ENCODE results near the gene HADHB. TPM values are rescaled to one million over a fixed set of nuclear protein-coding genes. Genes with fewer than 3 reads are reported as not detected.

Gene HADHB
- total RNA-seq, 1 experiment from 2014 or later, result 65.5 TPM

GRCh38 chr2:26297061-26297460, 52.3 kb downstream of the HADHB start:
- intact Hi-C loops (cut with micrococcal nuclease), result no loop called here
- Histone ChIP-seq H4K20me1 (ENCODE audit: insufficient read depth) (no peaks in the 10 kb centered on the region), H3K4me3 (replicated peaks in 1 of 2; ENCODE audit: low read depth in 1 of 2, low read length in 2 of 2) (no peak overlapping the region), H3K4me1 (ENCODE audit: control insufficient read depth in 1 of 2, insufficient read depth in 2 of 2, low read length in 2 of 2) (peaks cover 7 to 16% of the 10 kb centered on the region in 2 experiments; a peak in 3 of 4 replicates), H3K9me2 (ENCODE audit: insufficient read depth) (no peaks in the 10 kb centered on the region), H3K36me3 (ENCODE audit: control insufficient read depth in 1 of 2, insufficient read depth in 2 of 2, low read length in 2 of 2) (no peaks in the 10 kb centered on the region), H3K27me3 (ENCODE audit: insufficient read depth, low read length) (no peaks in the 10 kb centered on the region), H3K79me2 (ENCODE audit: insufficient read depth, low read length) (no peaks in the 10 kb centered on the region), H3K4me2 (ENCODE audit: low read length) (no peak overlapping the region), H3K27ac (ENCODE audit: low read depth, low read length) (no peak overlapping the region), H2AFZ (ENCODE audit: low read depth, low read length, poor library complexity, severe bottlenecking) (no peak overlapping the region), H3K9me3 (ENCODE audit: control insufficient read depth in 1 of 2, insufficient read depth in 1 of 2, low read depth in 1 of 2, low read length in 2 of 2) (no peaks in the 10 kb centered on the region), H3K9ac (ENCODE audit: low read length) (no peak overlapping the region)
- DNase-seq (ENCODE audit: low read depth, low spot score) (no peak), ATAC-seq (no peak)
- no TSS peak for BruUV-seq (replicated peaks)
- RAD21 ChIA-PET (ENCODE audit: low non-redundant PET in 1 of 2, low total read pairs in 2 of 2, uncharacterized antibody in 2 of 2, unreplicated experiment in 2 of 2), result no interaction called here
- POLR2A ChIA-PET, result no interaction called here
- CTCF ChIA-PET, result no interaction called here
- no peak for TF ChIP-seq YY1 (IDR thresholded peaks at IDR 0.05; ENCODE audit: extremely low read depth, insufficient replicate concordance, low read depth, low read length)
- TF ChIP-seq POLR2AphosphoS5 (IDR thresholded peaks at IDR 0.05; ENCODE audit: low read depth, low read length), result no peak
- TF ChIP-seq ELF1 (IDR thresholded peaks at IDR 0.05; ENCODE audit: borderline replicate concordance, low read depth), result no peak
- TF ChIP-seq FOSL1 (IDR thresholded peaks at IDR 0.05; ENCODE audit: low read depth), result no peak
- no peak for TF ChIP-seq ATF3 (IDR thresholded peaks at IDR 0.05)
- TF ChIP-seq TCF7L2 (IDR thresholded peaks at IDR 0.05; ENCODE audit: borderline replicate concordance, extremely low read depth, insufficient read depth, insufficient read length), result no peak
- TF ChIP-seq CBX3 (IDR thresholded peaks at IDR 0.05; ENCODE audit: low read depth), result no peak
- TF ChIP-seq ZBTB33 (IDR thresholded peaks at IDR 0.05; ENCODE audit: extremely low read depth, insufficient replicate concordance, low read length), result no peak
- no peak for TF ChIP-seq EZH2 (IDR thresholded peaks at IDR 0.05)
- TF ChIP-seq SP1 (IDR thresholded peaks at IDR 0.05; ENCODE audit: low read depth), result no peak

Data from HCT116 (cell line).